HEK293T (cell line): ENCODE data around the gene POLR2F.

Experiments used
- CTCF ChIA-PET: fragments of 350-600 bp; formaldehyde crosslinking; extraction: SDS; loops from one replicate; lab custom pipeline; 2021; ENCODE audit warnings: antibody characterized with exemption, inconsistent platforms; lab: Yijun Ruan, JAX
- POLR2A ChIA-PET: fragments of 350-600 bp; formaldehyde crosslinking; extraction: SDS; loops from one replicate; lab custom pipeline; 2020; ENCODE audit warnings: antibody characterized with exemption, inconsistent platforms; lab: Yijun Ruan, JAX
- DNase-seq: peaks from one replicate; pipeline ENCODE4 v3.0.0; 2012; ENCODE audit warnings: mixed read lengths; ENCODE audit errors: extremely low spot score
- ARNT ChIP-seq: fragments of 450-650 bp; IDR thresholded peaks from 2 replicates; pipeline ENCODE4 v1.6.1; 2017; ENCODE audit warnings: mild to moderate bottlenecking
- BHLHE40 ChIP-seq: fragments of 450-650 bp; IDR thresholded peaks from 2 replicates; pipeline ENCODE4 v1.6.1; 2016; ENCODE audit warnings: mild to moderate bottlenecking, moderate library complexity, borderline replicate concordance
- CTBP1 ChIP-seq: fragments of 450-650 bp; IDR thresholded peaks from 2 replicates; pipeline ENCODE4 v1.6.1; 2016; ENCODE audit warnings: borderline replicate concordance
- ELF4 ChIP-seq: fragments of 450-650 bp; IDR thresholded peaks from 2 replicates; pipeline ENCODE4 v1.6.1; 2017; ENCODE audit warnings: antibody characterized with exemption
- FOXA1 ChIP-seq: fragments of 450-650 bp; IDR thresholded peaks from 2 replicates; pipeline ENCODE4 v1.6.1; 2016; ENCODE audit warnings: mild to moderate bottlenecking
- FOXK2 ChIP-seq: fragments of 450-650 bp; IDR thresholded peaks from 2 replicates; pipeline ENCODE4 v1.6.1; 2016; ENCODE audit warnings: mild to moderate bottlenecking
- FOXM1 ChIP-seq: fragments of 450-650 bp; IDR thresholded peaks from 2 replicates; pipeline ENCODE4 v1.6.1; 2017; ENCODE audit warnings: mild to moderate bottlenecking, borderline replicate concordance
- HDGF ChIP-seq: fragments of 450-650 bp; IDR thresholded peaks from 2 replicates; pipeline ENCODE4 v1.6.1; 2017; ENCODE audit warnings: antibody characterized with exemption, borderline replicate concordance
- L3MBTL2 ChIP-seq: fragments of 450-650 bp; conservative IDR thresholded peaks from 2 replicates; pipeline ENCODE4 v1.6.1; 2016; ENCODE audit warnings: mild to moderate bottlenecking
- LEF1 ChIP-seq: fragments of 450-650 bp; IDR thresholded peaks from 2 replicates; pipeline ENCODE4 v1.6.1; 2017; ENCODE audit warnings: mild to moderate bottlenecking, borderline replicate concordance
- NFRKB ChIP-seq: fragments of 450-650 bp; IDR thresholded peaks from 2 replicates; pipeline ENCODE4 v1.6.1; 2016; ENCODE audit warnings: mild to moderate bottlenecking, moderate library complexity
- SP1 ChIP-seq: fragments of 450-650 bp; IDR thresholded peaks from 2 replicates; pipeline ENCODE4 v1.6.1; 2017
- SUZ12 ChIP-seq: fragments of 450-650 bp; IDR thresholded peaks from 2 replicates; pipeline ENCODE4 v1.6.1; 2016; ENCODE audit warnings: mild to moderate bottlenecking
- TARDBP ChIP-seq: fragments of 450-650 bp; IDR thresholded peaks from 2 replicates; pipeline ENCODE4 v1.6.1; 2016
- ZNF384 ChIP-seq: fragments of 450-650 bp; IDR thresholded peaks from 2 replicates; pipeline ENCODE4 v1.6.1; 2016
- TF ChIP-seq, protein P1 (sequence below): fragments of 450-650 bp; IDR thresholded peaks from 2 replicates; pipeline ENCODE4 v1.6.1; 2016

The POLR2F gene

GRCh38 chr22:37989146-37990045 lies 35.9 kb downstream of the POLR2F start:
- ChIA-PET POLR2A (interaction anchor here (0.9 kb wide), 1 partner anchor 83 kb away, joined by 3 read pairs; the partner anchor contains the start of gene MICALL1), CTCF (no interaction called here)
- no peak for TF ChIP-seq NFRKB
- TF ChIP-seq, protein P1, sequence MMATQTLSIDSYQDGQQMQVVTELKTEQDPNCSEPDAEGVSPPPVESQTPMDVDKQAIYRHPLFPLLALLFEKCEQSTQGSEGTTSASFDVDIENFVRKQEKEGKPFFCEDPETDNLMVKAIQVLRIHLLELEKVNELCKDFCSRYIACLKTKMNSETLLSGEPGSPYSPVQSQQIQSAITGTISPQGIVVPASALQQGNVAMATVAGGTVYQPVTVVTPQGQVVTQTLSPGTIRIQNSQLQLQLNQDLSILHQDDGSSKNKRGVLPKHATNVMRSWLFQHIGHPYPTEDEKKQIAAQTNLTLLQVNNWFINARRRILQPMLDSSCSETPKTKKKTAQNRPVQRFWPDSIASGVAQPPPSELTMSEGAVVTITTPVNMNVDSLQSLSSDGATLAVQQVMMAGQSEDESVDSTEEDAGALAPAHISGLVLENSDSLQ: no peak
- TF ChIP-seq ZNF384: no peak
- no peak for TF ChIP-seq SUZ12
- TF ChIP-seq L3MBTL2: no peak
- TF ChIP-seq BHLHE40: no peak
- no peak for TF ChIP-seq LEF1
- TF ChIP-seq FOXK2: no peak
- no peak for TF ChIP-seq TARDBP
- no peak for TF ChIP-seq ELF4
- TF ChIP-seq HDGF: no peak
- TF ChIP-seq ARNT: no peak
- TF ChIP-seq SP1: no peak
- TF ChIP-seq CTBP1: no peak
- no peak for TF ChIP-seq FOXM1
- TF ChIP-seq FOXA1: no peak
- no peak for DNase-seq

DNA sequence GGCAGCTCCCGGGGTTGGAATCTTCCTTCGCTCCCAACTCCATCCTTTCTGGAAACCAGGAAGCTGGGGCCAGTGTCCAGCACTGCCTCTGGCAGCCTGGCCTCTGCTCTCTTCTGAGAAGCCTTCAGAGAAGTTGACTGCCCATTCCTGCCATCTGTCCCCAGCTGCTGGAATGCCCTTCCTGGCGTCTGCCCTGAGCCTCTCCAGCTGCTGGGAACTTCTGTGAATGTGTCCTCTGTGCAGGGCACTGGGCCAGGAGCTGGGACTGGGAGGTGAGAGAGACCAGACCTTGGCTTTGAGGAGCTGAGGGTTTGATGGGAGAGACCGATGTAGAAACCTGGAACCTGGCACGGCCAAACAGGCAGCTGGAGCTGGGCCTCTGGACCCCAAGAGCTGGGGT lies 36.8 kb downstream of the POLR2F start:
- POLR2A ChIA-PET: no interaction called here
- CTCF ChIA-PET: no interaction called here
- DNase-seq: no peak
- TF ChIP-seq CTBP1 (no peak), TARDBP (no peak), L3MBTL2 (no peak), BHLHE40 (no peak), ELF4 (no peak), SP1 (no peak), ZNF384 (no peak), SUZ12 (no peak), FOXK2 (no peak), HDGF (no peak), NFRKB (no peak), FOXA1 (no peak), ARNT (no peak)

DNA sequence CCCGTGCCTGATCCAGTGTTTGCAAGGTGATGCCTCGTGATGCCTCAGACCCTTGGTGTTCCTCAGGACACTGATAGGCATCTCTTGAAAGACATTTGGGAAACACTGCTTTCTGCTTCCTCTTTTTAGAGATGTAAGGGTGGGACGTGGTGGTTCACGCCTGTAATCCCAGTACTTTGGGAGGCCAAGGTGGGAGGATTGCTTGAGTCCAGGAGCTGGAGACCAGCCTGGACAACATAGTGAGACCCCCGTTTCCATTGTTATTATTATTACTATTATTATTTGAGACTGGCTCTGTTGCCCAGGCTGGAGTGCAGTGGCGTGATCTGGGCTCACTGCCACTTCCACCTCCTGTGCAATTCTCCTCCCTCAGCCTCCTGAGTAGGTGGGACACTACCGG lies 37.4 kb downstream of the POLR2F start:
- POLR2A ChIA-PET: no interaction called here
- CTCF ChIA-PET: no interaction called here
- no peak for DNase-seq
- TF ChIP-seq CTBP1 (no peak), HDGF (no peak), LEF1 (no peak), NFRKB (no peak), FOXA1 (no peak), ZNF384 (no peak), ARNT (no peak), SUZ12 (no peak), ELF4 (no peak), FOXK2 (no peak), L3MBTL2 (no peak), SP1 (no peak), FOXM1 (no peak), TARDBP (no peak)
- TF ChIP-seq, protein P1: no peak

GRCh38 chr22:37991731-37992442 lies 38.4 kb downstream of the POLR2F start:
- TF ChIP-seq ZNF384 (no peak), ELF4 (no peak), SUZ12 (no peak), ARNT (no peak)
- TF ChIP-seq, protein P1: no peak
- ChIA-PET POLR2A (no interaction called here), CTCF (no interaction called here)
- no peak for DNase-seq

DNA sequence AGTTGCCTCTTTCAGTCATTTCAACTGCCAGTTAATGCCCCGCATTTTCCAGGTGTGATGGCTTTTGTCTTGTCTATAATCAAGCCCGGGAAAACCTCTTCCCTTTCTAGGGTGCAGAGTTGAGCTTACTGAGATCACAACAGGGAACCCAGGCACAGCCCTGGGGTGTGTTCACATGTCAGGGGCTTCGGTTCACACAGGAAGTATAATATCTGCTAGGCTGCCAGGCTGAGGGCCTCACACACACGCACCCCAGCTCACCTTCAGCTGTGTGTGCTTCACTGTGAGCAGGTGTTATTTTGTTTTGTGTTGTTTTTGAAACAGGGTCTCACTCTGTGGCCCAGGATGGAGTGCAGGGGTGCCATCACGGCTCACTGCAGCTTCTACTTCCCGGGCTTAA lies 40.5 kb downstream of the POLR2F start:
- TF ChIP-seq FOXA1: no peak
- no peak for TF ChIP-seq SP1
- TF ChIP-seq FOXK2: no peak
- TF ChIP-seq ELF4: no peak
- ChIA-PET POLR2A (no interaction called here), CTCF (no interaction called here)
- no peak for DNase-seq

DNA sequence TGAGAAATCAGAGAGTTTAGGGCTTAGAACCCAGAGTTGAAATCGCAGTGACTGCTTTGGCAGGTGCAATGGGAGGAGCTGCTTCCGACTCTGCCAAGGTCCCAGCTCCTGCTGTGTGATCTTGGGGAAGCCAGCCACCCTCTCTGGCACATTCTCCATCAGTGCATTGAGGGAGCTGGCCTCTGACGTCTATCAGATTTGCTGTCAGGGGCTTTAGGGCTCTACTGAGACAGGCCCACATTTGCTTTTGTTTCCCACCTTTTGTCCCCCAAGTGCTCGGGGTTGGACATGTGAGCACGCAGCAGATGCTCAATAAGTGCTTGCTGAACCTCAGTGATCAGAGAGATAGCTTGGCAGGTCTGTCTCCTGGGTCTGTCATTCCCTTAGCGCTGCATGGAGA lies 41.5 kb downstream of the POLR2F start:
- TF ChIP-seq FOXK2 (no peak), ELF4 (no peak), ZNF384 (no peak)
- TF ChIP-seq, protein P1: no peak
- ChIA-PET POLR2A (no interaction called here), CTCF (no interaction called here)
- no peak for DNase-seq
